GM13976 (cell line): ENCODE measurements around the gene PDE6B.

Experiments
- DNase-seq: peaks from one replicate; pipeline ENCODE4 v3.0.0; 2012; ENCODE audit warnings: low spot score
- CTCF ChIP-seq: IDR thresholded peaks from 2 replicates; pipeline ENCODE4 v1.5.1; 2012; ENCODE audit warnings: borderline replicate concordance, mild to moderate bottlenecking; ENCODE audit not compliant: insufficient read depth; ENCODE audit errors: extremely low read depth, missing control alignments, control extremely low read depth
- in situ Hi-C: fragments of 300-500 bp; cut with MboI; formaldehyde crosslinking; loops from one replicate; pipeline ENCODE4 v1.12.0; 2022; ENCODE audit warnings: low sequenced_read_pairs, mixed read lengths, inconsistent platforms; ENCODE audit not compliant: unreplicated experiment

Gene PDE6B

GRCh38 chr4:679104-679481 is 53.7 kb downstream of the PDE6B start:
- in situ Hi-C loops = no loop called here
- TF ChIP-seq CTCF = no peak

DNA sequence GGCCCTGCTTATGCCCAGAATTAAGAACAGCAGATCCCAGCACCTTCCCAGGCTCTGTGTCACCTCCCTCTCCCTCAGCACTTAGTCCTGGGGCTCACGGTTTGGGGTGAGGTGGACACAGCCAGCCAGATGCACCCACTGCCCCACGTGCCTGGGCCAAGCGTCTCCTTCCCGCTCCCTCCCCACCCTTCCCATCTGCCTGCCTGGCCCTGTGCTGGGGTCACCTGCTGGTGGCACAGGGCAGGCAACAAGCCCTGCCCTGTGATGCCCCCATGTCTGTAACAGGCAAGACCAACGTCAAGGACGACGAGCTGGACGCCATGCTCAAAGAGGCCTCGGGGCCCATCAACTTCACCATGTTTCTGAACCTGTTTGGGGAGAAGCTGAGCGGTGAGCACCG is 54.3 kb downstream of the PDE6B start:
- DNase-seq = no peak
- in situ Hi-C loops = no loop called here
- no peak for TF ChIP-seq CTCF

More at GRCh38 chr4:679104-679481, 53.7 kb downstream of the PDE6B start:
- DNase-seq = no peak

- no peak for DNase-seq
- TF ChIP-seq CTCF = no peak
- in situ Hi-C loops = no loop called here
Observed at GRCh38 chr4:680091-680490, 54.7 kb downstream of the PDE6B start.

DNA sequence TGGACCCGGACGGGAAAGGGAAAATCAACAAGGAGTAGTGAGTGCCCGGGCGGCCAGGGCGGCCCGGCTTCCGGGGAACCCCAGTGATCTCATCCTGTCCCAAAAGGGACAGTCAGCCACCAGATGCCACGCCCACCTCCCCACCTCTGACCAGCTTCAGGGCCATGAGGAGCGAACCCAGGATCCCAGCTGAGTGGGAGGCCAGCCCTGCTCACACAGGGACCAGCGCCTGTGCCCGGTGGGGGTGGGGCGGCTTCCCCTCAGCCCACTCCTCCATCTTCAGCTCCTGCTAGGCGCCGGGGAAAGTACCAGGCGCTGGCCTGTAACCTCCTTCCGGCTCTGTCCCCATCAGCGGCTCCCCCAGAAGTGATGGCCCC is 55.2 kb downstream of the PDE6B start:
- in situ Hi-C loops = no loop called here
- DNase-seq = peak; percentile 79
- no peak for TF ChIP-seq CTCF

DNA sequence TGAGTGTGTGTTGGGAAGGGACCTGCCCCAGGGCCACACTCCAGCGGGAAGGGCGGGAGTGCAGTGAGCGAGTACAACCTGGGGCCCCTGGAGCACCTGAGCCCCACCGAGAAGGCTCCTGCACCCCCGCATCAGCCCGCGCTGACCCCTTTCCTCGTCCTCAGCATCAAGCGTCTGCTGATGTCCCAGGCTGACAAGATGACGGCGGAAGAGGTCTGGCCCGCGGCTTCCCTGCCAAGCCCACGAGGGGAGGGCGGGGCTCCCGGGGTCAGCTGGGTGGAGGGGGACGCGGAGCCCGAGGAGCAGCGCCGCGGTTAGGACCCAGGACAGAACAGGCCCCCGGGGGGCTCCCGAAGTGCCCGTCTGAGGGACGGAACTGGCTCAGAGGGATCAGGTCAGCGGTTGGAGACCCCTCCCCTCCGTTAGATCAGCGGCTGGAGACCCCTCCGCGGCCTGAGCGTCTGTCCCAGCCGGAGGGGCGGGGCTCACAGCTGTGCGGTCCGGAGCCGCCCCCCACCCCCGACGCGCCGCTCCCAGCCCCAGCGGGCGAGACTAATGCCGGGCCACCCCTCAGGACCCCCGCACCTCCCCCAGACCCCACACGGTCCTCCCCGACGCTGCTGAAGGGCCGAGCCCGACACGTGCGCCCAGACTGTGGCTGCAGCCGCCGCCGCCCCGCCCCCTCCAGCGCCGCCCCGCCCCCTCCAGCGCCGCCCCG is 55.7 kb downstream of the PDE6B start:
- TF ChIP-seq CTCF = no peak
- peak; percentile 87 for DNase-seq
- in situ Hi-C loops = no loop called here

GRCh38 chr4:681736-682451 is 56.5 kb downstream of the PDE6B start:
- peak; percentile 81 for DNase-seq
- in situ Hi-C loops = no loop called here
- TF ChIP-seq CTCF = no peak
